A549 (cell line): Measurements from ENCODE around the gene SENP8. TPM values are rescaled to one million over a fixed set of nuclear protein-coding genes. Genes with fewer than 3 reads are reported as not detected.

Source experiments
- ATAC-seq, 2 experiments: fragments of 200-7000 bp in 1 of 2; fragments of >200 bp in 1 of 2; cut with Nextera tagmentation in 1 of 2; cut with Tn5 transposase in 1 of 2; 3 replicates each; pipeline versions ENCODE4 v1.8.0 to v1.9.1; 2018 to 2020; ENCODE audit warnings: mild to moderate bottlenecking in 1 of 2, moderate library complexity in 1 of 2
- CTCF ChIA-PET: fragments of 300-600 bp; sonication (Branson Sonifier 250); formaldehyde crosslinking; extraction: SDS; loops from one replicate; lab custom pipeline; 2021; ENCODE audit warnings: antibody characterized with exemption, inconsistent platforms; lab: Yijun Ruan, JAX
- POLR2A ChIA-PET: fragments of 350-600 bp; formaldehyde crosslinking; extraction: SDS; loops from one replicate; lab custom pipeline; 2021; ENCODE audit warnings: antibody characterized with exemption, inconsistent platforms; lab: Yijun Ruan, JAX
- DNase-seq, 2 experiments: peaks; one replicate each; pipeline versions ENCODE4 v3.0.0 to v3.0.0-alpha.2; 2011 to 2016; ENCODE audit warnings: low read depth in 1 of 2, low spot score in 1 of 2
- FAIRE-seq: peaks from 2 replicates; lab custom pipeline; 2011; peaks lifted over from hg19 to GRCh38; lab: Jason Lieb, UNC
- H3K27ac ChIP-seq, 2 experiments: fragments of >200 bp; sonication (Bioruptor Twin); formaldehyde crosslinking; 3 replicates each; pipeline ENCODE4 v1.5.1; 2016 to 2017
- H3K4me1 ChIP-seq: fragments of >200 bp; sonication (Bioruptor Twin); formaldehyde crosslinking; 3 replicates; pipeline ENCODE4 v1.6.1; 2016
- H3K4me2 ChIP-seq: fragments of >200 bp; sonication (Bioruptor Twin); formaldehyde crosslinking; 3 replicates; pipeline ENCODE4 v1.6.1; 2016
- H3K4me3 ChIP-seq: fragments of >200 bp; sonication (Bioruptor Twin); formaldehyde crosslinking; 3 replicates; pipeline ENCODE4 v1.5.1; 2016
- H3K9me3 ChIP-seq: fragments of >200 bp; sonication (Bioruptor Twin); formaldehyde crosslinking; 3 replicates; pipeline ENCODE4 v1.6.1; 2016
- BHLHE40 ChIP-seq: IDR thresholded peaks from 2 replicates; pipeline ENCODE4 v1.6.1; 2012; ENCODE audit warnings: low read depth, low read length, inconsistent platforms
- CBX8 ChIP-seq: fragments of 200-600 bp; sonication (generic); IDR thresholded peaks from 2 replicates; pipeline ENCODE4 v1.6.1; 2016
- CEBPB ChIP-seq, 2 experiments: fragments of >200 bp in 1 of 2; sonication (Bioruptor Twin) in 1 of 2; formaldehyde crosslinking in 1 of 2; IDR thresholded peaks; 2 replicates each; pipeline ENCODE4 v1.6.1; 2012 to 2016
- FOSB ChIP-seq: fragments of 250-450 bp; sonication (Bioruptor Pico); IDR thresholded peaks from 2 replicates; pipeline ENCODE4 v1.5.0; 2020; ENCODE audit warnings: mild to moderate bottlenecking, moderate library complexity
- FOSL2 ChIP-seq, 2 experiments: fragments of 450-650 bp in 1 of 2; fragments of >200 bp in 1 of 2; sonication (Bioruptor Twin) in 1 of 2; formaldehyde crosslinking; IDR thresholded peaks; 2 replicates each; pipeline versions ENCODE4 v1.5.0 to v1.6.1; 2016 to 2020; ENCODE audit warnings: mild to moderate bottlenecking in 1 of 2, moderate library complexity in 1 of 2
- GATA3 ChIP-seq: IDR thresholded peaks from 2 replicates; pipeline ENCODE4 v1.6.1; 2012; ENCODE audit warnings: borderline replicate concordance
- HOXB13 ChIP-seq: fragments of 250-450 bp; sonication (Bioruptor Pico); IDR thresholded peaks from 2 replicates; pipeline ENCODE4 v1.5.0; 2020; ENCODE audit warnings: low read depth, mild to moderate bottlenecking, moderate library complexity
- HOXB5 ChIP-seq: fragments of 250-450 bp; sonication (Bioruptor Pico); IDR thresholded peaks from 2 replicates; pipeline ENCODE4 v1.5.0; 2020; ENCODE audit warnings: mild to moderate bottlenecking, moderate library complexity
- KDM1A ChIP-seq: fragments of 200-600 bp; sonication (generic); IDR thresholded peaks from 2 replicates; pipeline ENCODE4 v1.6.1; 2016; ENCODE audit warnings: low read depth, mild to moderate bottlenecking
- MAFK ChIP-seq: fragments of 450-650 bp; IDR thresholded peaks from 2 replicates; pipeline ENCODE4 v1.6.1; 2014; ENCODE audit not compliant: partially characterized antibody
- MAZ ChIP-seq: fragments of 150-350 bp; IDR thresholded peaks from 2 replicates; pipeline ENCODE4 v1.6.1; 2014; ENCODE audit warnings: antibody characterized with exemption, low read depth, low read length, borderline replicate concordance
- MYC ChIP-seq: IDR thresholded peaks from 2 replicates; pipeline ENCODE4 v1.6.1; 2012; ENCODE audit warnings: mild to moderate bottlenecking, inconsistent platforms, low read length, improper control_type of control experiment, borderline replicate concordance
- NPAS2 ChIP-seq: fragments of 250-450 bp; sonication (Bioruptor Pico); IDR thresholded peaks from 2 replicates; pipeline ENCODE4 v1.8.0; 2022; ENCODE audit warnings: mild to moderate bottlenecking, moderate library complexity, borderline replicate concordance
- PHF8 ChIP-seq: fragments of 200-600 bp; sonication (generic); IDR thresholded peaks from 2 replicates; pipeline ENCODE4 v1.6.1; 2016; ENCODE audit warnings: low read depth, mild to moderate bottlenecking, antibody characterized with exemption, moderate library complexity, borderline replicate concordance
- POLR2A ChIP-seq: IDR thresholded peaks from 2 replicates; pipeline ENCODE4 v1.6.1; 2012; ENCODE audit warnings: mild to moderate bottlenecking, low read length
- RFX5 ChIP-seq: fragments of 450-650 bp; IDR thresholded peaks from 2 replicates; pipeline ENCODE4 v1.7.1; 2014; ENCODE audit warnings: antibody characterized with exemption, mild to moderate bottlenecking, moderate library complexity
- RNF2 ChIP-seq: fragments of 200-600 bp; sonication (generic); IDR thresholded peaks from 2 replicates; pipeline ENCODE4 v1.6.1; 2016; ENCODE audit warnings: low read depth, mild to moderate bottlenecking, antibody characterized with exemption, moderate library complexity, borderline replicate concordance
- SMC3 ChIP-seq: fragments of >200 bp; sonication (Bioruptor Twin); formaldehyde crosslinking; IDR thresholded peaks from 3 replicates; pipeline ENCODE4 v1.6.1; 2018; ENCODE audit warnings: inconsistent platforms
- TFCP2L1 ChIP-seq: fragments of 250-450 bp; sonication (Bioruptor Pico); IDR thresholded peaks from 2 replicates; pipeline ENCODE4 v1.5.0; 2021; ENCODE audit warnings: mild to moderate bottlenecking
- ZC3H11A ChIP-seq: fragments of 450-650 bp; IDR thresholded peaks from 2 replicates; pipeline ENCODE4 v1.6.1; 2014; ENCODE audit warnings: antibody characterized with exemption, mild to moderate bottlenecking
- ZSCAN20 ChIP-seq: fragments of 250-450 bp; sonication (Bioruptor Pico); IDR thresholded peaks from 2 replicates; pipeline ENCODE4 v1.8.0; 2022; ENCODE audit warnings: mild to moderate bottlenecking, moderate library complexity
- WGBS: methylation state at CpG from one replicate; pipeline ENCODE4 v1.1.6; 2017; ENCODE audit errors: missing lambda C conversion rate; 5-methylcytosine and 5-hydroxymethylcytosine counted together
- polyA plus RNA-seq, 4 experiments: library from polyadenylated mRNA; depleted of rRNA in 3 of 4; stranded (reverse); fragments of >200 nt; fragmentation: RNase III in 1 of 4; extraction: RNeasy Plus Mini Kit Qiagen cat#74134 plus additional on column Dnase treatment in 1 of 4; gene quantifications; 2 replicates in 3 of 4; 3 replicates in 1 of 4; pipeline ENCODE4 v1.2.3, GENCODE V29; 2011 to 2017
- TF ChIP-seq, protein P1 (sequence below): fragments of 150-350 bp; IDR thresholded peaks from 2 replicates; pipeline ENCODE4 v1.6.1; 2014; ENCODE audit warnings: low read depth, mild to moderate bottlenecking, low read length
- TF ChIP-seq, protein P2 (sequence below): fragments of 250-450 bp; sonication (Bioruptor Pico); IDR thresholded peaks from 2 replicates; pipeline ENCODE4 v1.5.0; 2021; ENCODE audit warnings: mild to moderate bottlenecking, moderate library complexity, borderline replicate concordance
- TF ChIP-seq, protein P3 (sequence below): IDR thresholded peaks from 2 replicates; pipeline ENCODE4 v1.6.1; 2012; ENCODE audit warnings: low read depth, borderline replicate concordance
- TF ChIP-seq, protein P4 (sequence below): IDR thresholded peaks from 2 replicates; pipeline ENCODE4 v1.6.1; 2012
- TF ChIP-seq, protein P5 (sequence below): IDR thresholded peaks from 2 replicates; pipeline ENCODE4 v1.6.1; 2012

SENP8 gene
- polyA plus RNA-seq, 2 of the 4 experiments (the other 2 are of a cell fraction): 1.2 to 3.7 TPM

DNA sequence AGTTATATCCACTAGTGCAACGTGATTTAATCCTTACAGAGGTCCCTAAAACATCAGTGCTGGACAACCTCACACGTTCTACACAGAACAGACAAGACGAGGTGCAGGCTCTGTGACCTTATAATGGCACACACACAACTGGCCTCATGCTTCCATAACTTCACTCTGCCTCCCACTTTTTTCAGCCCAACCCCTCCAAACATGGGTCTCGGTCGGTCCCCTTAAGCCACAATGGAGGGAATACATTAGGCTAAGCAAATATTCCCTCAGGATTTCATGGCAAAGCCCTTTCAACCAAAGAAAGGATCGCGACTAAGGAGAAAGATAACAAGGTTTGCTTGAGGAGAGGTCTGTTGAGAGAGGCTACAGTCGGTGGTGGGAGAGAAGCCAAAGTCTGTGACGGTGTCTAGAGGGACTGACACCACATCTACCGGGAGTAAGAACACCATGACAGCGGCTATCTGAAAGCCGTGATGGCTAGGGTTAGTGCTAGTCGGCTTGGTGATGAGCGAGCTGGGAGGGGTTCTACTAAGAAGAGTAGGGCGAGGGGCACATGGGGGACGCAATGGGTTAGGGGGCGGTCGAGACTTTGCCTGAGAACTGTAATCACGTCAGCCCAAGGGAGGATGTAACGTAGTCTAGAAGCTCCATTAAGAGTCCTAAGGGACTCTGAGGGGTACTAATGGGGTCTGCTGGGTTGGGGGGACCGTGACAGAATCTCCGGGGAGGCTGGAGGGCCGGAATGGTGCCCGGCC, 1.3 kb upstream of the SENP8 start:
- Histone ChIP-seq H3K27ac (peak overlapping the region; percentile 90 to 94), H3K9me3 (no peaks in the 10 kb centered on the region), H3K4me2 (peak overlapping the region; percentile 95), H3K4me1 (peaks cover 40% of the 10 kb centered on the region), H3K4me3 (peak overlapping the region; percentile 79)
- peak; percentile 36 for ATAC-seq
- peak; percentile 28 to 34 for DNase-seq
- FAIRE-seq: peak; percentile 18
- WGBS: 6% methylated on average over 23 of the region's 24 CpGs
- POLR2A ChIA-PET: interaction anchor here (2.0 kb wide), 1 partner anchor 110 kb away, joined by 6 read pairs; no protein-coding TSS in a partner anchor
- CTCF ChIA-PET: interaction anchor here (2.4 kb wide), 1 partner anchor 40 kb away, joined by 9 read pairs; no protein-coding TSS in a partner anchor
- TF ChIP-seq FOSB (no peak), NPAS2 (CRISPR knock-in tag) (no peak), HOXB13 (CRISPR knock-in tag) (no peak), KDM1A (no peak), ZC3H11A (no peak), RFX5 (no peak), MAFK (no peak), GATA3 (no peak), ZSCAN20 (no peak), SMC3 (no peak), CBX8 (no peak), MYC (no peak), CEBPB (IDR thresholded peaks at IDR 0.05) (no peak)
- TF ChIP-seq, protein P1, sequence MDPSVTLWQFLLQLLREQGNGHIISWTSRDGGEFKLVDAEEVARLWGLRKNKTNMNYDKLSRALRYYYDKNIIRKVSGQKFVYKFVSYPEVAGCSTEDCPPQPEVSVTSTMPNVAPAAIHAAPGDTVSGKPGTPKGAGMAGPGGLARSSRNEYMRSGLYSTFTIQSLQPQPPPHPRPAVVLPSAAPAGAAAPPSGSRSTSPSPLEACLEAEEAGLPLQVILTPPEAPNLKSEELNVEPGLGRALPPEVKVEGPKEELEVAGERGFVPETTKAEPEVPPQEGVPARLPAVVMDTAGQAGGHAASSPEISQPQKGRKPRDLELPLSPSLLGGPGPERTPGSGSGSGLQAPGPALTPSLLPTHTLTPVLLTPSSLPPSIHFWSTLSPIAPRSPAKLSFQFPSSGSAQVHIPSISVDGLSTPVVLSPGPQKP: no peak
- TF ChIP-seq, protein P2, sequence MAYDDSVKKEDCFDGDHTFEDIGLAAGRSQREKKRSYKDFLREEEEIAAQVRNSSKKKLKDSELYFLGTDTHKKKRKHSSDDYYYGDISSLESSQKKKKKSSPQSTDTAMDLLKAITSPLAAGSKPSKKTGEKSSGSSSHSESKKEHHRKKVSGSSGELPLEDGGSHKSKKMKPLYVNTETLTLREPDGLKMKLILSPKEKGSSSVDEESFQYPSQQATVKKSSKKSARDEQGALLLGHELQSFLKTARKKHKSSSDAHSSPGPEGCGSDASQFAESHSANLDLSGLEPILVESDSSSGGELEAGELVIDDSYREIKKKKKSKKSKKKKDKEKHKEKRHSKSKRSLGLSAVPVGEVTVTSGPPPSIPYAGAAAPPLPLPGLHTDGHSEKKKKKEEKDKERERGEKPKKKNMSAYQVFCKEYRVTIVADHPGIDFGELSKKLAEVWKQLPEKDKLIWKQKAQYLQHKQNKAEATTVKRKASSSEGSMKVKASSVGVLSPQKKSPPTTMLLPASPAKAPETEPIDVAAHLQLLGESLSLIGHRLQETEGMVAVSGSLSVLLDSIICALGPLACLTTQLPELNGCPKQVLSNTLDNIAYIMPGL (CRISPR knock-in tag): no peak
- TF ChIP-seq, protein P3, sequence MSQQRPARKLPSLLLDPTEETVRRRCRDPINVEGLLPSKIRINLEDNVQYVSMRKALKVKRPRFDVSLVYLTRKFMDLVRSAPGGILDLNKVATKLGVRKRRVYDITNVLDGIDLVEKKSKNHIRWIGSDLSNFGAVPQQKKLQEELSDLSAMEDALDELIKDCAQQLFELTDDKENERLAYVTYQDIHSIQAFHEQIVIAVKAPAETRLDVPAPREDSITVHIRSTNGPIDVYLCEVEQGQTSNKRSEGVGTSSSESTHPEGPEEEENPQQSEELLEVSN: no peak

DNA sequence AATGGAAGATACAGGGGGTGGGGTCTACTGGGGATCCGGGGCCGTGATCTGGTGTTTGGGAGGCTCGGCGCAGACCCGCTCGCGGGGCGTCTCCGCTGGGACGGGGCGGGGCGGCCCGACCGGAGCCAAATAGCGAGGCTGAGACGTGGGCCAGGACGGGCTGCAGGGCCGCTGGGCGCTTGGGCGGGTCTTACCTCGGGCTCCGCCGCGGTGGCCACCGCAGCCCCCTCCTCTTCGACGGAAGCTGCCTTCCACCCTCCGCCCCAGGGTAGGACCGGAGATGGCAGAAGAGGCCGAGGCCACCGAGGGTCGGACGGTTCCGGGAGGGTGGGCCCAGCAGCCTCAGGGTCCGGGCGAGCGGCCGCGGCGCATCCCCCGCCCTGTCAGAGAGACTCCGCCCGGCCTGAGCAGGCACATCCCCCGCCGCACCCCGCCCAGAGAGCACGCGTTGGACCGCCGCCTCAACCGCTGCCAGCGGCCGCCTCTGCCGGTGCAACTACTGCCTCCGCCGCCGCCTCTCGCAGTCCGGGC, 652 bp upstream of the SENP8 start:
- DNase-seq (peak; percentile 87), ATAC-seq (peak; percentile 86 to 95), FAIRE-seq (no peak)
- ChIA-PET POLR2A (interaction anchor here (0.7 to 2.0 kb wide), 8 partner anchors 11 to 339 kb away, joined by 3 to 12 read pairs (median 5); no protein-coding TSS in a partner anchor), CTCF (interaction anchor here (1.0 to 2.4 kb wide), 2 partner anchors 24 to 39 kb away, joined by 4 to 9 read pairs; no protein-coding TSS in a partner anchor)
- H3K4me2 ChIP-seq: peak overlapping the region; percentile 95
- H3K9me3 ChIP-seq: no peaks in the 10 kb centered on the region
- peak overlapping the region; percentile 90 to 94 for H3K27ac ChIP-seq
- no peak for TF ChIP-seq FOSL2 (IDR thresholded peaks at IDR 0.05)
- 0 out of 2 replicates have a peak, but pooled peaks have one; percentile 19 for TF ChIP-seq FOSL2 (CRISPR knock-in tag; IDR thresholded peaks at IDR 0.05)
- peak; percentile 64 for TF ChIP-seq POLR2A
- no peak for TF ChIP-seq NPAS2 (CRISPR knock-in tag)
- TF ChIP-seq, protein P4, sequence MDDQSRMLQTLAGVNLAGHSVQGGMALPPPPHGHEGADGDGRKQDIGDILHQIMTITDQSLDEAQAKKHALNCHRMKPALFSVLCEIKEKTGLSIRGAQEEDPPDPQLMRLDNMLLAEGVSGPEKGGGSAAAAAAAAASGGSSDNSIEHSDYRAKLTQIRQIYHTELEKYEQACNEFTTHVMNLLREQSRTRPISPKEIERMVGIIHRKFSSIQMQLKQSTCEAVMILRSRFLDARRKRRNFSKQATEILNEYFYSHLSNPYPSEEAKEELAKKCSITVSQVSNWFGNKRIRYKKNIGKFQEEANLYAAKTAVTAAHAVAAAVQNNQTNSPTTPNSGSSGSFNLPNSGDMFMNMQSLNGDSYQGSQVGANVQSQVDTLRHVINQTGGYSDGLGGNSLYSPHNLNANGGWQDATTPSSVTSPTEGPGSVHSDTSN: no peak
- peak; percentile 75 for TF ChIP-seq PHF8
- no peak for TF ChIP-seq BHLHE40
- TF ChIP-seq, protein P5, sequence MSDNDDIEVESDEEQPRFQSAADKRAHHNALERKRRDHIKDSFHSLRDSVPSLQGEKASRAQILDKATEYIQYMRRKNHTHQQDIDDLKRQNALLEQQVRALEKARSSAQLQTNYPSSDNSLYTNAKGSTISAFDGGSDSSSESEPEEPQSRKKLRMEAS: peak; percentile 77
- no peak for TF ChIP-seq RNF2
- TF ChIP-seq MAZ: peak; percentile 29; the same call in 1 of the 2 replicates
- TF ChIP-seq HOXB5 (CRISPR knock-in tag): 0 out of 2 replicates have a peak, but pooled peaks have one; percentile 46
- TF ChIP-seq TFCP2L1 (CRISPR knock-in tag): peak; percentile 88; the same call in 1 of the 2 replicates
- TF ChIP-seq, protein P3: no peak; the same call in 1 of the 2 replicates
- no peak for TF ChIP-seq CBX8
- peak overlapping the region; percentile 79 for H3K4me3 ChIP-seq
- H3K4me1 ChIP-seq: peaks cover 34% of the 10 kb centered on the region
- WGBS: 2% methylated on average over 34 of the region's 59 CpGs
